GM12878 (cell line): ENCODE data around the gene DNAAF5. TPM values are rescaled to one million over a fixed set of nuclear protein-coding genes. Genes with fewer than 3 reads are reported as not detected.

Experiments
- ATAC-seq: fragments of 200-7000 bp; cut with Tn5 transposase; 3 replicates; pipeline ENCODE4 v1.9.1; 2020; ENCODE audit warnings: mild to moderate bottlenecking, moderate library complexity
- BruUV-seq: library from RNA; stranded (reverse); fragments of 400-500 nt; replicated peaks from 2 replicates; lab custom pipeline; 2021; lab: Mats Ljungman, UMichigan
- CTCF ChIA-PET: fragments of 300-600 bp; sonication (Branson Sonifier 250); formaldehyde crosslinking; extraction: SDS; loops from one replicate; lab custom pipeline; 2021; ENCODE audit warnings: inconsistent platforms; lab: Yijun Ruan, JAX
- POLR2A ChIA-PET: fragments of 350-600 bp; formaldehyde crosslinking; extraction: SDS; loops from one replicate; lab custom pipeline; 2021; ENCODE audit warnings: inconsistent platforms; lab: Charles Lee
- RAD21 ChIA-PET: fragments of 300-600 bp; sonication (Branson Sonifier 250); formaldehyde crosslinking; loops from one replicate; lab custom pipeline; 2023; ENCODE audit warnings: antibody characterized with exemption; ENCODE audit not compliant: unreplicated experiment; lab: Charles Lee
- SMC1A ChIA-PET: fragments of 300-600 bp; sonication (Branson Sonifier 250); formaldehyde crosslinking; loops from one replicate; lab custom pipeline; 2023; ENCODE audit not compliant: unreplicated experiment, uncharacterized antibody; lab: Charles Lee
- DNase-seq: peaks from one replicate; pipeline ENCODE4 v3.0.0-alpha.2; 2011; ENCODE audit warnings: low read depth, low spot score
- FAIRE-seq: peaks from 3 replicates; lab custom pipeline; 2011; peaks lifted over from hg19 to GRCh38; lab: Jason Lieb, UNC
- H2AFZ ChIP-seq: 2 replicates; pipeline ENCODE4 v1.6.0; 2011; ENCODE audit warnings: low read depth, low read length, control low read depth; ENCODE audit not compliant: control insufficient read depth
- H3K27ac ChIP-seq: 2 replicates; pipeline ENCODE4 v1.5.1; 2011; ENCODE audit warnings: control low read depth; ENCODE audit not compliant: control insufficient read depth, insufficient read depth
- H3K27me3 ChIP-seq, 2 experiments: replicated peaks in 1 of 2; 2 replicates each; pipeline versions ENCODE4 v1.6.0 to v1.6.1; 2011; ENCODE audit warnings: low read length in 1 of 2; ENCODE audit not compliant: control insufficient read depth in 2 of 2, insufficient read depth in 2 of 2
- H3K36me3 ChIP-seq, 2 experiments: 2 replicates each; pipeline ENCODE4 v1.5.1; 2011; ENCODE audit warnings: low read length in 1 of 2; ENCODE audit not compliant: control insufficient read depth in 2 of 2, insufficient read depth in 2 of 2
- H3K4me1 ChIP-seq: 2 replicates; pipeline ENCODE4 v1.6.1; 2011; ENCODE audit warnings: mild to moderate bottlenecking, low read length, moderate library complexity, mixed read lengths; ENCODE audit not compliant: control insufficient read depth, insufficient read depth
- H3K4me2 ChIP-seq: 2 replicates; pipeline ENCODE4 v1.6.0; 2011; ENCODE audit warnings: control low read depth; ENCODE audit not compliant: control insufficient read depth, insufficient read depth
- H3K4me3 ChIP-seq: fragments of 200-600 bp; sonication (generic); 2 replicates; pipeline ENCODE4 v1.5.1; 2016
- H3K79me2 ChIP-seq: 2 replicates; pipeline ENCODE4 v1.6.0; 2011; ENCODE audit warnings: low read length; ENCODE audit not compliant: control insufficient read depth, insufficient read depth
- H3K9ac ChIP-seq: 2 replicates; pipeline ENCODE4 v1.8.0; 2011; ENCODE audit warnings: low read length, control low read depth, mixed read lengths; ENCODE audit not compliant: control insufficient read depth, insufficient read depth
- H3K9me3 ChIP-seq: replicated peaks from 3 replicates; pipeline ENCODE4 v1.5.1; 2011; ENCODE audit warnings: mild to moderate bottlenecking, low read length; ENCODE audit not compliant: control insufficient read depth, insufficient read depth
- H4K20me1 ChIP-seq: 2 replicates; pipeline ENCODE4 v1.6.0; 2011; ENCODE audit not compliant: control insufficient read depth, insufficient read depth
- CEBPB ChIP-seq, 2 experiments: fragments of 150-350 bp in 1 of 2; IDR thresholded peaks; 2 replicates each; pipeline ENCODE4 v1.6.1; 2012 to 2014; ENCODE audit warnings: low read depth in 2 of 2, low read length in 2 of 2, borderline replicate concordance in 1 of 2, inconsistent platforms in 1 of 2
- DPF2 ChIP-seq: fragments of 450-650 bp; IDR thresholded peaks from 2 replicates; pipeline ENCODE4 v1.6.1; 2017; ENCODE audit warnings: mild to moderate bottlenecking
- KLF5 ChIP-seq: fragments of 450-650 bp; IDR thresholded peaks from 2 replicates; pipeline ENCODE4 v1.6.1; 2014; ENCODE audit warnings: mild to moderate bottlenecking; ENCODE audit not compliant: partially characterized antibody
- MYB ChIP-seq: fragments of 150-350 bp; IDR thresholded peaks from 2 replicates; pipeline ENCODE4 v1.6.1; 2014; ENCODE audit warnings: mild to moderate bottlenecking, low read depth, low read length, borderline replicate concordance
- NR2C1 ChIP-seq: fragments of 450-650 bp; IDR thresholded peaks from 2 replicates; pipeline ENCODE4 v1.6.1; 2017; ENCODE audit warnings: antibody characterized with exemption, mild to moderate bottlenecking, moderate library complexity
- RAD51 ChIP-seq: fragments of 450-650 bp; IDR thresholded peaks from 2 replicates; pipeline ENCODE4 v1.6.1; 2016; ENCODE audit warnings: moderate library complexity, mild to moderate bottlenecking, inconsistent platforms
- SRF ChIP-seq, 2 experiments: IDR thresholded peaks; 2 replicates each; pipeline ENCODE4 v1.6.1; 2011; ENCODE audit warnings: low read depth in 2 of 2, low read length in 2 of 2, mild to moderate bottlenecking in 1 of 2, moderate library complexity in 1 of 2
- STAT3 ChIP-seq: IDR thresholded peaks from 2 replicates; pipeline ENCODE4 v1.6.1; 2011; ENCODE audit warnings: low read depth, low read length, improper control_type of control experiment
- TAF1 ChIP-seq: IDR thresholded peaks from 2 replicates; pipeline ENCODE4 v1.6.1; 2011; ENCODE audit warnings: mild to moderate bottlenecking, low read depth, low read length, borderline replicate concordance
- TCF3 ChIP-seq: IDR thresholded peaks from 2 replicates; pipeline ENCODE4 v1.6.1; 2012; ENCODE audit warnings: low read depth, mild to moderate bottlenecking, low read length, borderline replicate concordance; ENCODE audit not compliant: insufficient read depth
- WGBS: methylation state at CpG from one replicate; pipeline ENCODE4 v1.1.6; 2016; ENCODE audit warnings: low lambda C conversion rate; ENCODE audit not compliant: insufficient replicate concordance, insufficient coverage; ENCODE audit errors: missing lambda C conversion rate; 5-methylcytosine and 5-hydroxymethylcytosine counted together
- in situ Hi-C: fragments of 300-500 bp; cut with MboI; formaldehyde crosslinking; loops from 9 replicates; pipeline ENCODE4 v1.14.3; 2018; ENCODE audit warnings: mixed read lengths
- intact Hi-C: fragments of 100-400 bp; cut with micrococcal nuclease; formaldehyde crosslinking; loops from one replicate; pipeline ENCODE4 v1.14.2; 2022; ENCODE audit not compliant: unreplicated experiment
- polyA plus RNA-seq, 11 experiments: library from polyadenylated mRNA; depleted of rRNA in 4 of 11; unstranded in 6 of 11; stranded (reverse) in 5 of 11; fragments of >200 nt; fragmentation: Nextera tagmentation in 4 of 11; fragmentation: Illumina TruSeq in 1 of 11; extraction: Ambion mirVana in 4 of 11; extraction: Trizol in 1 of 11; gene quantifications; 1 replicate in 1 of 11; 2 replicates in 10 of 11; pipeline versions ENCODE4 v1.2.1 to v1.2.3, GENCODE V29; 2011 to 2016; ENCODE audit warnings: inconsistent platforms in 2 of 11, missing spikeins in 2 of 11, low read depth in 1 of 11
- total RNA-seq, 4 experiments: library from RNA; depleted of rRNA in 3 of 4; stranded (reverse); fragments of >200 nt in 3 of 4; fragmentation: Illumina TruSeq in 1 of 4; extraction: Trizol in 1 of 4; gene quantifications; 2 replicates each; pipeline versions ENCODE4 v1.2.1 to v1.2.3, GENCODE V29; 2013 to 2021
- TF ChIP-seq, protein P1 (sequence below): fragments of 450-650 bp; IDR thresholded peaks from 2 replicates; pipeline ENCODE4 v1.6.1; 2017; ENCODE audit warnings: antibody characterized with exemption, mild to moderate bottlenecking, moderate library complexity
- TF ChIP-seq, protein P2 (sequence below): fragments of 450-650 bp; IDR thresholded peaks from 2 replicates; pipeline ENCODE4 v1.6.1; 2017; ENCODE audit warnings: low read depth, mild to moderate bottlenecking, moderate library complexity
- TF ChIP-seq, protein P3 (sequence below): IDR thresholded peaks from 2 replicates; pipeline ENCODE4 v1.6.1; 2012; ENCODE audit warnings: improper control_type of control experiment, low read depth, low read length; ENCODE audit not compliant: insufficient replicate concordance

The DNAAF5 gene
- total and polyA plus RNA-seq, 10 of the 15 experiments (the other 5 are each of a cell fraction or from before 2014, with no cell fraction given), result 1.8 to 38.3 (median 9.2) TPM

DNA sequence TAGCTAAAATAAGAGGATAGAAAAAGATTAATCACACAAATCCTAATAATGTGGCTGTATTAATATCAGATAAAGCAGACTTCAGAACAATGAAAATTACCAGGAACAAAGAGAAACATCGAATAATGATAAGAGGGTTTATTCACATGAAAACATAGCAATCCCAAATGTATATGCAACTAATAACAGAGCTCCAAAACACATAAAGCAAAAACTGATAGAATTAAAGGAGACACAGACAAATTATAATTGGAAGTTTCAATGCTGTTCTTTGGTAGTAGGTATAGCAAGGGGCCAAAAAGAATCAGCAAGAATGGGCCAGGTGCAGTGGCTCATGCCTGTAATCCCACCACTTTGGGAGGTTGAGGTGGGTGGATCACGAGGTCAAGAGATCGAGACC is 23.4 kb upstream of the DNAAF5 start:
- WGBS, result 82% methylated on average over 3 of the region's 3 CpGs
- Histone ChIP-seq H3K27me3 (no peaks in the 10 kb centered on the region), H4K20me1 (no peaks in the 10 kb centered on the region), H2AFZ (no peak overlapping the region), H3K27ac (no peak overlapping the region), H3K4me1 (no peaks in the 10 kb centered on the region), H3K4me3 (no peak overlapping the region), H3K4me2 (no peak overlapping the region), H3K79me2 (no peaks in the 10 kb centered on the region), H3K9ac (no peak overlapping the region), H3K9me3 (no peaks in the 10 kb centered on the region; the same call in 1 of the 3 replicates), H3K36me3 (peaks cover 5 to 7% of the 10 kb centered on the region in 2 experiments)
- in situ Hi-C loops, result no loop called here
- no peak for DNase-seq
- no peak for ATAC-seq
- ChIA-PET RAD21 (no interaction called here), SMC1A (no interaction called here), CTCF (no interaction called here), POLR2A (no interaction called here)
- no peak for FAIRE-seq
- no TSS peak for BruUV-seq
- intact Hi-C loops, result no loop called here
- TF ChIP-seq, protein P1, sequence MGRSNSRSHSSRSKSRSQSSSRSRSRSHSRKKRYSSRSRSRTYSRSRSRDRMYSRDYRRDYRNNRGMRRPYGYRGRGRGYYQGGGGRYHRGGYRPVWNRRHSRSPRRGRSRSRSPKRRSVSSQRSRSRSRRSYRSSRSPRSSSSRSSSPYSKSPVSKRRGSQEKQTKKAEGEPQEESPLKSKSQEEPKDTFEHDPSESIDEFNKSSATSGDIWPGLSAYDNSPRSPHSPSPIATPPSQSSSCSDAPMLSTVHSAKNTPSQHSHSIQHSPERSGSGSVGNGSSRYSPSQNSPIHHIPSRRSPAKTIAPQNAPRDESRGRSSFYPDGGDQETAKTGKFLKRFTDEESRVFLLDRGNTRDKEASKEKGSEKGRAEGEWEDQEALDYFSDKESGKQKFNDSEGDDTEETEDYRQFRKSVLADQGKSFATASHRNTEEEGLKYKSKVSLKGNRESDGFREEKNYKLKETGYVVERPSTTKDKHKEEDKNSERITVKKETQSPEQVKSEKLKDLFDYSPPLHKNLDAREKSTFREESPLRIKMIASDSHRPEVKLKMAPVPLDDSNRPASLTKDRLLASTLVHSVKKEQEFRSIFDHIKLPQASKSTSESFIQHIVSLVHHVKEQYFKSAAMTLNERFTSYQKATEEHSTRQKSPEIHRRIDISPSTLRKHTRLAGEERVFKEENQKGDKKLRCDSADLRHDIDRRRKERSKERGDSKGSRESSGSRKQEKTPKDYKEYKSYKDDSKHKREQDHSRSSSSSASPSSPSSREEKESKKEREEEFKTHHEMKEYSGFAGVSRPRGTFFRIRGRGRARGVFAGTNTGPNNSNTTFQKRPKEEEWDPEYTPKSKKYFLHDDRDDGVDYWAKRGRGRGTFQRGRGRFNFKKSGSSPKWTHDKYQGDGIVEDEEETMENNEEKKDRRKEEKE, result no peak
- TF ChIP-seq KLF5, result no peak
- TF ChIP-seq NR2C1, result no peak
- no peak for TF ChIP-seq STAT3
- TF ChIP-seq, protein P2, sequence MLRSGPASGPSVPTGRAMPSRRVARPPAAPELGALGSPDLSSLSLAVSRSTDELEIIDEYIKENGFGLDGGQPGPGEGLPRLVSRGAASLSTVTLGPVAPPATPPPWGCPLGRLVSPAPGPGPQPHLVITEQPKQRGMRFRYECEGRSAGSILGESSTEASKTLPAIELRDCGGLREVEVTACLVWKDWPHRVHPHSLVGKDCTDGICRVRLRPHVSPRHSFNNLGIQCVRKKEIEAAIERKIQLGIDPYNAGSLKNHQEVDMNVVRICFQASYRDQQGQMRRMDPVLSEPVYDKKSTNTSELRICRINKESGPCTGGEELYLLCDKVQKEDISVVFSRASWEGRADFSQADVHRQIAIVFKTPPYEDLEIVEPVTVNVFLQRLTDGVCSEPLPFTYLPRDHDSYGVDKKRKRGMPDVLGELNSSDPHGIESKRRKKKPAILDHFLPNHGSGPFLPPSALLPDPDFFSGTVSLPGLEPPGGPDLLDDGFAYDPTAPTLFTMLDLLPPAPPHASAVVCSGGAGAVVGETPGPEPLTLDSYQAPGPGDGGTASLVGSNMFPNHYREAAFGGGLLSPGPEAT, result no peak
- TF ChIP-seq TCF3, result no peak
- TF ChIP-seq CEBPB (IDR thresholded peaks at IDR 0.05; ENCODE audit: borderline replicate concordance in 1 of 2, low read depth in 2 of 2, low read length in 2 of 2), result no peak
- TF ChIP-seq, protein P3, sequence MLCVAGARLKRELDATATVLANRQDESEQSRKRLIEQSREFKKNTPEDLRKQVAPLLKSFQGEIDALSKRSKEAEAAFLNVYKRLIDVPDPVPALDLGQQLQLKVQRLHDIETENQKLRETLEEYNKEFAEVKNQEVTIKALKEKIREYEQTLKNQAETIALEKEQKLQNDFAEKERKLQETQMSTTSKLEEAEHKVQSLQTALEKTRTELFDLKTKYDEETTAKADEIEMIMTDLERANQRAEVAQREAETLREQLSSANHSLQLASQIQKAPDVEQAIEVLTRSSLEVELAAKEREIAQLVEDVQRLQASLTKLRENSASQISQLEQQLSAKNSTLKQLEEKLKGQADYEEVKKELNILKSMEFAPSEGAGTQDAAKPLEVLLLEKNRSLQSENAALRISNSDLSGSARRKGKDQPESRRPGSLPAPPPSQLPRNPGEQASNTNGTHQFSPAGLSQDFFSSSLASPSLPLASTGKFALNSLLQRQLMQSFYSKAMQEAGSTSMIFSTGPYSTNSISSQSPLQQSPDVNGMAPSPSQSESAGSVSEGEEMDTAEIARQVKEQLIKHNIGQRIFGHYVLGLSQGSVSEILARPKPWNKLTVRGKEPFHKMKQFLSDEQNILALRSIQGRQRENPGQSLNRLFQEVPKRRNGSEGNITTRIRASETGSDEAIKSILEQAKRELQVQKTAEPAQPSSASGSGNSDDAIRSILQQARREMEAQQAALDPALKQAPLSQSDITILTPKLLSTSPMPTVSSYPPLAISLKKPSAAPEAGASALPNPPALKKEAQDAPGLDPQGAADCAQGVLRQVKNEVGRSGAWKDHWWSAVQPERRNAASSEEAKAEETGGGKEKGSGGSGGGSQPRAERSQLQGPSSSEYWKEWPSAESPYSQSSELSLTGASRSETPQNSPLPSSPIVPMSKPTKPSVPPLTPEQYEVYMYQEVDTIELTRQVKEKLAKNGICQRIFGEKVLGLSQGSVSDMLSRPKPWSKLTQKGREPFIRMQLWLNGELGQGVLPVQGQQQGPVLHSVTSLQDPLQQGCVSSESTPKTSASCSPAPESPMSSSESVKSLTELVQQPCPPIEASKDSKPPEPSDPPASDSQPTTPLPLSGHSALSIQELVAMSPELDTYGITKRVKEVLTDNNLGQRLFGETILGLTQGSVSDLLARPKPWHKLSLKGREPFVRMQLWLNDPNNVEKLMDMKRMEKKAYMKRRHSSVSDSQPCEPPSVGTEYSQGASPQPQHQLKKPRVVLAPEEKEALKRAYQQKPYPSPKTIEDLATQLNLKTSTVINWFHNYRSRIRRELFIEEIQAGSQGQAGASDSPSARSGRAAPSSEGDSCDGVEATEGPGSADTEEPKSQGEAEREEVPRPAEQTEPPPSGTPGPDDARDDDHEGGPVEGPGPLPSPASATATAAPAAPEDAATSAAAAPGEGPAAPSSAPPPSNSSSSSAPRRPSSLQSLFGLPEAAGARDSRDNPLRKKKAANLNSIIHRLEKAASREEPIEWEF, result no peak
- no peak for TF ChIP-seq DPF2
- no peak for TF ChIP-seq TAF1
- TF ChIP-seq RAD51, result no peak
- no peak for TF ChIP-seq SRF (IDR thresholded peaks at IDR 0.05; ENCODE audit: low read depth in 2 of 2, low read length in 2 of 2)
- TF ChIP-seq MYB, result no peak
